H9 (cell line): Measurements from ENCODE around the gene TSPO. TPM values are rescaled to one million over a fixed set of nuclear protein-coding genes. Genes with fewer than 3 reads are reported as not detected.

Source experiments
- DNase-seq: peaks from one replicate; pipeline ENCODE4 v3.0.0-alpha.2; 2017
- H2AFZ ChIP-seq: one replicate; pipeline ENCODE4 v1.6.1; 2013; ENCODE audit warnings: mild to moderate bottlenecking, low read length, control low read depth, moderate library complexity
- H2AK5ac ChIP-seq: 2 replicates; pipeline ENCODE4 v1.6.1; 2013; ENCODE audit warnings: low read length, control low read depth, mixed read lengths; ENCODE audit not compliant: insufficient read length
- H2BK120ac ChIP-seq: one replicate; pipeline ENCODE4 v1.6.1; 2013; ENCODE audit warnings: low read depth, mild to moderate bottlenecking, low read length, control low read depth, inconsistent platforms; ENCODE audit not compliant: poor library complexity, severe bottlenecking
- H2BK12ac ChIP-seq: 2 replicates; pipeline ENCODE4 v1.6.1; 2013; ENCODE audit warnings: low read length, control low read depth, mixed read lengths, low read depth; ENCODE audit not compliant: insufficient read length
- H2BK15ac ChIP-seq: 2 replicates; pipeline ENCODE4 v1.6.1; 2013; ENCODE audit warnings: low read depth, low read length, control low read depth
- H2BK20ac ChIP-seq: one replicate; pipeline ENCODE4 v1.6.1; 2013; ENCODE audit warnings: low read depth, mild to moderate bottlenecking, low read length, control low read depth, inconsistent platforms; ENCODE audit not compliant: poor library complexity, severe bottlenecking
- H2BK5ac ChIP-seq: 2 replicates; pipeline ENCODE4 v1.6.1; 2013; ENCODE audit warnings: low read length, control low read depth, mixed read lengths; ENCODE audit not compliant: insufficient read length
- H3K14ac ChIP-seq: 2 replicates; pipeline ENCODE4 v1.6.1; 2013; ENCODE audit warnings: low read length, control low read depth; ENCODE audit not compliant: insufficient read depth
- H3K18ac ChIP-seq: 2 replicates; pipeline ENCODE4 v1.6.1; 2013; ENCODE audit warnings: low read depth, mild to moderate bottlenecking, mixed read lengths, low read length, control low read depth; ENCODE audit not compliant: insufficient read length
- H3K23ac ChIP-seq: 2 replicates; pipeline ENCODE4 v1.6.1; 2013; ENCODE audit warnings: low read length, control low read depth, mixed read lengths, low read depth; ENCODE audit not compliant: insufficient read length
- H3K23me2 ChIP-seq: 2 replicates; pipeline ENCODE4 v1.6.1; 2013; ENCODE audit warnings: low read depth, mild to moderate bottlenecking, mixed read lengths, low read length, control low read depth; ENCODE audit not compliant: insufficient read length, poor library complexity, severe bottlenecking
- H3K27ac ChIP-seq: 2 replicates; pipeline ENCODE4 v1.5.1; 2013; ENCODE audit warnings: low read length, control low read depth, mixed read lengths, low read depth; ENCODE audit not compliant: insufficient read length
- H3K27me3 ChIP-seq: 2 replicates; pipeline ENCODE4 v1.6.1; 2013; ENCODE audit warnings: low read length, control low read depth, inconsistent platforms; ENCODE audit not compliant: insufficient read depth
- H3K4ac ChIP-seq: 2 replicates; pipeline ENCODE4 v1.6.1; 2013; ENCODE audit warnings: low read depth, mild to moderate bottlenecking, control low read depth, inconsistent platforms, low read length, moderate library complexity
- H3K4me1 ChIP-seq: 2 replicates; pipeline ENCODE4 v1.6.1; 2013; ENCODE audit warnings: low read length, control low read depth, inconsistent platforms; ENCODE audit not compliant: insufficient read depth
- H3K4me2 ChIP-seq: 2 replicates; pipeline ENCODE4 v1.6.1; 2013; ENCODE audit warnings: low read length, control low read depth, mixed read lengths; ENCODE audit not compliant: insufficient read length, insufficient read depth
- H3K56ac ChIP-seq: 2 replicates; pipeline ENCODE4 v1.6.1; 2013; ENCODE audit warnings: low read depth, mild to moderate bottlenecking, mixed read lengths, low read length, control low read depth; ENCODE audit not compliant: insufficient read length
- H3K79me1 ChIP-seq: 2 replicates; pipeline ENCODE4 v1.6.1; 2013; ENCODE audit warnings: low read depth, mild to moderate bottlenecking, moderate library complexity, low read length, control low read depth, inconsistent platforms; ENCODE audit not compliant: insufficient read depth, poor library complexity, severe bottlenecking
- H3K79me2 ChIP-seq: 2 replicates; pipeline ENCODE4 v1.6.1; 2013; ENCODE audit warnings: low read length, control low read depth, inconsistent platforms; ENCODE audit not compliant: insufficient read depth
- H3K9ac ChIP-seq: 2 replicates; pipeline ENCODE4 v1.6.1; 2013; ENCODE audit warnings: low read length, control low read depth, mixed read lengths; ENCODE audit not compliant: insufficient read length; ENCODE audit errors: extremely low read depth
- H3K9me3 ChIP-seq: one replicate; pipeline ENCODE4 v1.6.1; 2013; ENCODE audit warnings: low read depth, low read length, inconsistent platforms; ENCODE audit not compliant: control insufficient read depth
- H3T11ph ChIP-seq: one replicate; pipeline ENCODE4 v1.6.1; 2013; ENCODE audit warnings: mild to moderate bottlenecking, low read length, control low read depth, inconsistent platforms
- H4K20me1 ChIP-seq: one replicate; pipeline ENCODE4 v1.6.1; 2013; ENCODE audit not compliant: control insufficient read depth, insufficient read length, insufficient read depth
- H4K5ac ChIP-seq: 2 replicates; pipeline ENCODE4 v1.6.1; 2013; ENCODE audit warnings: low read depth, mild to moderate bottlenecking, mixed read lengths, low read length, control low read depth; ENCODE audit not compliant: insufficient read length
- H4K8ac ChIP-seq: replicated peaks from 2 replicates; pipeline ENCODE4 v1.6.1; 2013; ENCODE audit warnings: low read length, control low read depth, mixed read lengths, low read depth; ENCODE audit not compliant: insufficient read length
- H4K91ac ChIP-seq: 2 replicates; pipeline ENCODE4 v1.6.1; 2013; ENCODE audit warnings: low read depth, mild to moderate bottlenecking, moderate library complexity, mixed read lengths, low read length, control low read depth; ENCODE audit not compliant: insufficient read length
- H3K27ac Mint-ChIP-seq, 3 experiments: 2 replicates in 2 of 3; 3 replicates in 1 of 3; pipeline ENCODE4 v1.8.0; 2020 to 2021; ENCODE audit warnings: mixed read lengths in 3 of 3, mild to moderate bottlenecking in 1 of 3, moderate library complexity in 1 of 3
- H3K27me3 Mint-ChIP-seq: 2 replicates; pipeline ENCODE4 v1.8.0; 2021; ENCODE audit warnings: low read depth, mild to moderate bottlenecking, moderate library complexity, mixed read lengths
- H3K36me3 Mint-ChIP-seq, 3 experiments: 2 replicates in 2 of 3; 3 replicates in 1 of 3; pipeline ENCODE4 v1.8.0; 2020 to 2021; ENCODE audit warnings: low read depth in 3 of 3, mixed read lengths in 3 of 3; ENCODE audit not compliant: insufficient read depth in 1 of 3
- H3K4me1 Mint-ChIP-seq, 2 experiments: 2 replicates each; pipeline ENCODE4 v1.8.0; 2020; ENCODE audit warnings: mixed read lengths in 2 of 2
- H3K4me3 Mint-ChIP-seq, 2 experiments: 2 replicates in 1 of 2; 3 replicates in 1 of 2; pipeline ENCODE4 v1.8.0; 2020 to 2021; ENCODE audit warnings: mild to moderate bottlenecking in 2 of 2, mixed read lengths in 2 of 2, moderate library complexity in 1 of 2
- H3K9me3 Mint-ChIP-seq, 2 experiments: 2 replicates in 1 of 2; 3 replicates in 1 of 2; pipeline ENCODE4 v1.8.0; 2020; ENCODE audit warnings: mild to moderate bottlenecking in 2 of 2, mixed read lengths in 2 of 2, moderate library complexity in 1 of 2
- CTCF ChIP-seq: fragments of 200-600 bp; sonication (generic); conservative IDR thresholded peaks from 3 replicates; pipeline ENCODE4 v1.8.0; 2021; ENCODE audit warnings: antibody characterized with exemption, mild to moderate bottlenecking
- WGBS: extraction: QIAGEN DNeasy Blood & Tissue Kit; methylation state at CpG from one replicate; pipeline ENCODE4 v1.1.7; 2013; ENCODE audit warnings: missing lambda C conversion rate, low lambda C conversion rate, mixed read lengths; ENCODE audit not compliant: insufficient read length; ENCODE audit errors: extremely low coverage; 5-methylcytosine and 5-hydroxymethylcytosine counted together
- total RNA-seq: library from RNA; stranded (reverse); gene quantifications from 2 replicates; pipeline ENCODE4 v1.2.1, GENCODE V29; 2021

TSPO gene
- total RNA-seq, 1 experiment from 2014 or later: 14.8 TPM

GRCh38 chr22:43202756-43203410 lies 51.5 kb downstream of the TSPO start:
- Histone ChIP-seq H3K4me1 (no peaks in the 10 kb centered on the region), H2BK15ac (no peak overlapping the region), H2AK5ac (no peak overlapping the region), H3K9me3 (no peaks in the 10 kb centered on the region), H3K23ac (no peak overlapping the region), H2BK5ac (no peak overlapping the region), H3K23me2 (no peaks in the 10 kb centered on the region), H3K79me2 (no peaks in the 10 kb centered on the region), H3K4me2 (no peak overlapping the region), H2BK120ac (no peak overlapping the region), H3T11ph (no peak overlapping the region), H3K56ac (no peak overlapping the region), H3K9ac (no peak overlapping the region), H2BK20ac (no peak overlapping the region), H3K18ac (no peak overlapping the region), H4K91ac (no peak overlapping the region), H2BK12ac (no peak overlapping the region), H2AFZ (no peak overlapping the region), H3K14ac (no peak overlapping the region), H4K8ac (no peak overlapping the region), H3K27ac (no peak overlapping the region), H4K5ac (no peak overlapping the region), H3K4ac (no peak overlapping the region), H3K79me1 (no peaks in the 10 kb centered on the region), H3K27me3 (no peaks in the 10 kb centered on the region), H4K20me1 (no peaks in the 10 kb centered on the region)
- Mint-ChIP-seq H3K27ac (peak overlapping the region in 1 of 3 experiments; percentile 82; a peak in 2 of 7 replicates), H3K4me3 (no peak overlapping the region), H3K36me3 (no peaks in the 10 kb centered on the region), H3K27me3 (peaks cover 5% of the 10 kb centered on the region), H3K9me3 (no peaks in the 10 kb centered on the region), H3K4me1 (peaks cover 11 to 23% of the 10 kb centered on the region in 2 experiments)
- WGBS: no CpG with 5 or more reads among the region's 13 CpGs
- no peak for TF ChIP-seq CTCF
- DNase-seq: no peak
